Measurements from ENCODE around the gene ADGRD1.

Gene ADGRD1

GRCh38 chr12:131167334-131167733 is 213.6 kb downstream of the ADGRD1 start:
- CTCF ChIA-PET = no interaction called here
- no peak overlapping the region for H3K4me3 ChIP-seq (ENCODE audit: low read depth, low read length)
- POLR2A ChIA-PET = no interaction called here
- no peak for DNase-seq (ENCODE audit: low read depth, low spot score)
- TF ChIP-seq CTCF (IDR thresholded peaks at IDR 0.05; ENCODE audit: insufficient read depth, low read length, missing control alignments) = no peak

GRCh38 chr12:131171029-131171428 is 217.3 kb downstream of the ADGRD1 start:
- ChIA-PET CTCF (no interaction called here), POLR2A (no interaction called here)
- no peak overlapping the region for H3K4me3 ChIP-seq (ENCODE audit: low read depth, low read length)
- peak; percentile 0 for DNase-seq (ENCODE audit: low read depth, low spot score)
- no peak for TF ChIP-seq CTCF (IDR thresholded peaks at IDR 0.05; ENCODE audit: insufficient read depth, low read length, missing control alignments)

GRCh38 chr12:131174901-131175300 is 221.2 kb downstream of the ADGRD1 start:
- POLR2A ChIA-PET = no interaction called here
- CTCF ChIA-PET = no interaction called here
- TF ChIP-seq CTCF (IDR thresholded peaks at IDR 0.05; ENCODE audit: insufficient read depth, low read length, missing control alignments) = no peak
- no peak for DNase-seq (ENCODE audit: low read depth, low spot score)
- H3K4me3 ChIP-seq (ENCODE audit: low read depth, low read length) = no peak overlapping the region

- CTCF ChIA-PET = no interaction called here
- POLR2A ChIA-PET = no interaction called here
- H3K4me3 ChIP-seq (ENCODE audit: low read depth, low read length) = no peak overlapping the region
- no peak for TF ChIP-seq CTCF (IDR thresholded peaks at IDR 0.05; ENCODE audit: insufficient read depth, low read length, missing control alignments)
- DNase-seq (ENCODE audit: low read depth, low spot score) = no peak
Measured at GRCh38 chr12:131176266-131176665, 222.6 kb downstream of the ADGRD1 start.

- TF ChIP-seq CTCF (IDR thresholded peaks at IDR 0.05; ENCODE audit: insufficient read depth, low read length, missing control alignments) = no peak
- no peak overlapping the region for H3K4me3 ChIP-seq (ENCODE audit: low read depth, low read length)
- no peak for DNase-seq (ENCODE audit: low read depth, low spot score)
- ChIA-PET POLR2A (no interaction called here), CTCF (interaction anchor here (1.3 kb wide), 1 partner anchor 72 kb away, joined by 4 read pairs; no protein-coding TSS in a partner anchor)
Measured at GRCh38 chr12:131176926-131177325, 223.2 kb downstream of the ADGRD1 start.

- POLR2A ChIA-PET = no interaction called here
Measured at GRCh38 chr12:131177599-131177998, 223.9 kb downstream of the ADGRD1 start.

More at GRCh38 chr12:131177599-131177998, 223.9 kb downstream of the ADGRD1 start:
- H3K4me3 ChIP-seq (ENCODE audit: low read depth, low read length) = no peak overlapping the region
- no peak for TF ChIP-seq CTCF (IDR thresholded peaks at IDR 0.05; ENCODE audit: insufficient read depth, low read length, missing control alignments)
- no peak for DNase-seq (ENCODE audit: low read depth, low spot score)
- CTCF ChIA-PET = interaction anchor here (1.3 kb wide), 1 partner anchor 73 kb away, joined by 4 read pairs; no protein-coding TSS in a partner anchor

All from AG04449 (cell line).